Skeletal muscle satellite cell (primary cell): ENCODE results near the gene DNAJB2.

ENCODE experiments used
- H3K27me3 ChIP-seq: 2 replicates; pipeline ENCODE4 v1.7.0; 2013; ENCODE audit warnings: low read length; ENCODE audit not compliant: control insufficient read depth, insufficient read depth
- H3K36me3 ChIP-seq: 2 replicates; pipeline ENCODE4 v1.7.0; 2013; ENCODE audit warnings: mild to moderate bottlenecking, control low read depth, low read length; ENCODE audit not compliant: insufficient read depth
- H3K4me1 ChIP-seq: 2 replicates; pipeline ENCODE4 v1.7.0; 2013; ENCODE audit warnings: low read length; ENCODE audit not compliant: control insufficient read depth, insufficient read depth
- H3K4me2 ChIP-seq: 2 replicates; pipeline ENCODE4 v1.7.0; 2013; ENCODE audit warnings: mild to moderate bottlenecking, low read length
- H3K4me3 ChIP-seq: 2 replicates; pipeline ENCODE4 v1.7.0; 2013; ENCODE audit warnings: low read length
- H3K9ac ChIP-seq: 2 replicates; pipeline ENCODE4 v1.7.0; 2013; ENCODE audit warnings: mild to moderate bottlenecking, low read depth, low read length, moderate library complexity
- H3K9me3 ChIP-seq: replicated peaks from 2 replicates; pipeline ENCODE4 v1.7.0; 2013; ENCODE audit warnings: mild to moderate bottlenecking, control low read depth, low read length

DNAJB2 gene

GRCh38 chr2:219294356-219295351 lies 15.5 kb downstream of the DNAJB2 start:
- Histone ChIP-seq H3K9ac (peak overlapping the region; percentile 74), H3K27me3 (peaks cover 8% of the 10 kb centered on the region)

DNA sequence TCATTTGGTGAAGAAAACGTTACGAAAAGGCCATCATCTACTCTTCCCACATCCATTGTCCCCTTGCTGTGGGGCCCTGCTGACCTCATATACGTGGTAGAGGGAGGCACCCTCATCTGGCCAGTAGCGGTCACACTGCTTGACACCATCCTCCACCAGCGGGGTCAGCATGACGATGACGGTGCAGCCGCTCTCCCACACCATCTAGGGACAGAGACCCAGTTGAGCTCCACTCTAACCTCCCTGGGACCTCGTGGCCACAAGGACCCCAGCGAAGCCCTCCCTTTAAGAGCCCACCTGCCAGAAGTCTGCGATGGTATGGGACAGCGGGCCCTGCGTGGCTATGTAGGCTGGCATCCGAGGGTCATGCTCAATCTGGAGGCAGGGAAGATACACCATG lies 17.0 kb downstream of the DNAJB2 start:
- Histone ChIP-seq H3K4me3 (no peak overlapping the region), H3K4me2 (no peak overlapping the region), H3K4me1 (peaks cover 8% of the 10 kb centered on the region), H3K9me3 (no peaks in the 10 kb centered on the region), H3K36me3 (no peaks in the 10 kb centered on the region), H3K9ac (no peak overlapping the region), H3K27me3 (peaks cover 22% of the 10 kb centered on the region)

More at GRCh38 chr2:219294356-219295351, 15.5 kb downstream of the DNAJB2 start:
- H3K4me1 ChIP-seq, result peaks cover 14% of the 10 kb centered on the region
- H3K9me3 ChIP-seq, result no peaks in the 10 kb centered on the region
- H3K4me2 ChIP-seq, result peak overlapping the region; percentile 96
- H3K4me3 ChIP-seq, result peak overlapping the region; percentile 77
- no peaks in the 10 kb centered on the region for H3K36me3 ChIP-seq

DNA sequence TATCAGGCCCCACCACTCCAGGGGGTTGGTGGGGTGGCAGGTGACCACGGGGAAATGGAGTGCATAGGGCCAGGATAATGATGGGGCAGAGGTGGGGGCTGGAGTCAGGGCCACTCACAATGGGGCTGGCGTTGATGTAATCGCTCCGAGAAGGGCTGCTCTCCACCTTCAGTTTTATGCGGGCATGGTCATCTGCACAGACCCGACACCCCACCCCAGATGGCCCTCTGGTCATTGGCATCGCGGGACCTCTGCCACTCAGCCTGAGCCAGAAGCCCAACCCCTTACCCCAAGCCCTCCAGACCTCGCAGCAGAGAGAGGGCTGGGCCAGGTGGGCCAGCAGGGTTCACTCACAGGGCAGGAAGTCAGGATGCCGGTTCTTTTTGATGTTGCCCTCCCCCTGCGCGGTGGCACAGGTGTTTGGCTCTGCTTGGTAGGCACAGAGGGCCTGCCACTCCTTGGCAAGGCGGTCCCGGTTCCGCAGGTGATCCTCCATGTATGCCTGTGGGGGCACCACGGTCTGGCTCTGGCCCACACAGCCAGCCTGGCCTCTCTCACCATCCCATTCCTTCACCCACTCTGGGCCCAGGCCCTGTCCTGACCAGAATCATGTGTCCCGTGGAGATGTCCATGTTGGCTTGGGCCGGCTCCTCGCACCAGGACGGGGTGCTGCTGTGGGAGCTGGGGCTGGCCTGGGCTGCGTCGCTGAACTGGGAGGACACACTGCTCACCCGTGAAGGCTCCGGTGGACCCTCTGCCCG lies 17.6 kb downstream of the DNAJB2 start:
- H3K9me3 ChIP-seq, result no peaks in the 10 kb centered on the region
- H3K4me1 ChIP-seq, result peaks cover 8% of the 10 kb centered on the region
- no peaks in the 10 kb centered on the region for H3K36me3 ChIP-seq
- H3K4me3 ChIP-seq, result no peak overlapping the region
- H3K27me3 ChIP-seq, result peaks cover 29% of the 10 kb centered on the region
- H3K9ac ChIP-seq, result no peak overlapping the region
- no peak overlapping the region for H3K4me2 ChIP-seq

DNA sequence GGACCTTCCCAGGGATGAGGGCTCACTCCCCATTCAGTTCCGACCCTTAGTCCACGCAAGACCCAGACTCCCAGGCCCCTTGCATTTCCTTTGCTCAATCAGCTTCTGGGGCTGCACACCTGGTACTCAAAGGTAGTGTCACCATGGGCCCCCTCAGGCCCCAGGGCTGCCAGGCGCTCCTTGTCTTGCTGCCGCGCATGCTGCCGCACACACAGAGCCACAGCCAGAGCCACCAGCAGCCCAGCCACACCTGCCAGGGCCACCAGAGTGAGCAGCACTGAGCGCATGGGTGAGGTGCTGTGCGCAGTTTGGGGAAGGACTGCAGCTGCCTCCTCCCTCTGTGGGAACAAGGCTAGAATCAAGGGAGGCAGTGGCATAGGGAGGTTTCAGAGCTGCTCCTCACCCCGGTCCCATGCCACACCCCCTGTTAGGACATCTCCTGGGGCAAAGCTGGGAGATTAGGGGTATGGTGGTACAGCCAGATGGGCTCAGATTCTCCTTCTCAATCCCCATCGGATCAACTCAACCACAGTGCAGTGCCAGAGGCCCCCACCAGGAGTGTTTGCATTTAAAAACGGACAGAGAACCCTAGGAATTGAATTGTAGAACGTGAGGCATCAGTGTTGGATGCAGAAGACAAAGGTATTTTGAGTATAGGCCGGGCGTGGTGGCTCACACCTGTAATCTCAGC lies 18.7 kb downstream of the DNAJB2 start:
- Histone ChIP-seq H3K4me1 (peaks cover 8% of the 10 kb centered on the region), H3K9ac (no peak overlapping the region), H3K9me3 (no peaks in the 10 kb centered on the region), H3K4me3 (no peak overlapping the region), H3K36me3 (no peaks in the 10 kb centered on the region), H3K4me2 (no peak overlapping the region), H3K27me3 (peaks cover 40% of the 10 kb centered on the region)

DNA sequence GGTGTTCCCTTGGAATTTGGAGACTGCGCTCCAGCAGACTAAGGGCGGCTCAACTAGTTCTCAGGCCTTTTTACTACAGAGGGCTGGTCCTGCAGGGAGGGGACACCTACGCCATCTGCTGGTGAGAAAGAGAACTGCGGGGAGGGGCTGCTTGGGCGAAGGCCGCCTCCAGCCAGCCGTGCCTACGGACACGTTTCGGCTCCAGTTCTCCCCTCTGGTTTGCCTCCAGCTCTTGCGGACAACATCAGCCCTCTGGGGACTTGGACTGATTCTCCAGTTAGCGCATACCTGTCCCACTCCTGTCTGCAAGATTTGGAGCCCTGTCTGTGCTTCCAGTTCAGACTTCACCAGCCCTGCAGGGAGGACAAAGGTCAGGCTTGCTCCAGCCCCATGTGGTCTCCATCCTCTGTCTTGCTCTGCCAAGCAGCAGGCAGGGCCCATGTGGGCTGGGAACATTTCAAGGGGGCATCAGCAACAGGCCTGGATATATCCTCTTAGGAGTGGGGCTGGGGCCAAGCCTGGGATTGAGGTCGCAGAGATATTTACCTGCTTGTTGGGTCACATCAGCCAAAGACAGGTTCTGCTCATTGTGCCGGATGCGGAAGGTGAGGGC lies 19.7 kb downstream of the DNAJB2 start:
- H3K27me3 ChIP-seq, result peaks cover 49% of the 10 kb centered on the region

GRCh38 chr2:219299372-219299760 lies 20.2 kb downstream of the DNAJB2 start:
- no peak overlapping the region for H3K4me3 ChIP-seq
- H3K4me1 ChIP-seq, result peaks cover 2% of the 10 kb centered on the region
- H3K36me3 ChIP-seq, result no peaks in the 10 kb centered on the region
- no peak overlapping the region for H3K9ac ChIP-seq
- no peaks in the 10 kb centered on the region for H3K9me3 ChIP-seq
- H3K27me3 ChIP-seq, result peaks cover 51% of the 10 kb centered on the region
- H3K4me2 ChIP-seq, result no peak overlapping the region

More for the DNA sequence above, 19.7 kb downstream of the DNAJB2 start:
- H3K4me3 ChIP-seq, result no peak overlapping the region
- peaks cover 7% of the 10 kb centered on the region for H3K4me1 ChIP-seq
- no peaks in the 10 kb centered on the region for H3K36me3 ChIP-seq
- no peak overlapping the region for H3K9ac ChIP-seq
- H3K4me2 ChIP-seq, result no peak overlapping the region
- H3K9me3 ChIP-seq, result no peaks in the 10 kb centered on the region

DNA sequence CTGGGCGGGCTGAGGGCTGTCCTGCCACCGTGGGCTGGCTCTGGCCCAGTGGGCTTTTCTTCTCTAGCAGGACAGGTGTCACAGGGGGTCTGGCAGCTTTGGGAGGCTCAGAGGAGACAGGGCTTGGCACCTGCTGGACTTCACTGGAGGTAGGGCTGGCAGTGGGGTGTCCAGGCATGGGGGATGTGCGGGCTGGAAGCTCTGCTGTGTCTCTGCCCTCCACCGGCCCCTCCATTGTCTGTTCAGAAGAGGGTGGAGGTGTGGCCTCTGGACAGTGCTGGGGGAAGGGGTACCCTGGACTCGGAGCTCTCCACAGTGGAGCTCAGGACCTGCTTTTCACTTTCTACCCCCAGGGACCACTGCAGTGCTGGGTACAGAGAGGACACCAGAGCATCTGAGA lies 20.9 kb downstream of the DNAJB2 start:
- H3K27me3 ChIP-seq, result peaks cover 57% of the 10 kb centered on the region
- H3K4me2 ChIP-seq, result no peak overlapping the region
- no peak overlapping the region for H3K9ac ChIP-seq
- no peaks in the 10 kb centered on the region for H3K4me1 ChIP-seq
- H3K4me3 ChIP-seq, result no peak overlapping the region
- H3K36me3 ChIP-seq, result no peaks in the 10 kb centered on the region
- no peaks in the 10 kb centered on the region for H3K9me3 ChIP-seq

- H3K4me2 ChIP-seq, result no peak overlapping the region
- H3K9me3 ChIP-seq, result no peaks in the 10 kb centered on the region
- H3K4me3 ChIP-seq, result no peak overlapping the region
- H3K9ac ChIP-seq, result no peak overlapping the region
- H3K27me3 ChIP-seq, result peaks cover 60% of the 10 kb centered on the region
- no peaks in the 10 kb centered on the region for H3K4me1 ChIP-seq
- no peaks in the 10 kb centered on the region for H3K36me3 ChIP-seq
Measured at GRCh38 chr2:219302412-219302968, 23.3 kb downstream of the DNAJB2 start.

GRCh38 chr2:219304223-219304622 lies 25.1 kb downstream of the DNAJB2 start:
- peaks cover 63% of the 10 kb centered on the region for H3K27me3 ChIP-seq
- no peak overlapping the region for H3K4me3 ChIP-seq
- H3K9ac ChIP-seq, result no peak overlapping the region
- H3K36me3 ChIP-seq, result no peaks in the 10 kb centered on the region
- H3K4me2 ChIP-seq, result no peak overlapping the region
- no peaks in the 10 kb centered on the region for H3K9me3 ChIP-seq
- H3K4me1 ChIP-seq, result peaks cover 15% of the 10 kb centered on the region

- Histone ChIP-seq H3K4me2 (no peak overlapping the region), H3K36me3 (no peaks in the 10 kb centered on the region), H3K4me3 (no peak overlapping the region), H3K9me3 (no peaks in the 10 kb centered on the region), H3K4me1 (peaks cover 15% of the 10 kb centered on the region), H3K27me3 (peaks cover 59% of the 10 kb centered on the region), H3K9ac (no peak overlapping the region)
Measured at GRCh38 chr2:219306047-219306446, 26.9 kb downstream of the DNAJB2 start.
